D721Med (cell line): ENCODE results near the gene FAM53B.

Experiments
- DNase-seq: peaks from one replicate; pipeline ENCODE4 v3.0.0; 2011; ENCODE audit warnings: low spot score; ENCODE audit not compliant: insufficient read length
- FAIRE-seq: peaks from 2 replicates; lab custom pipeline; 2011; peaks lifted over from hg19 to GRCh38; lab: Jason Lieb, UNC
- TF ChIP-seq, protein P1 (sequence below): IDR thresholded peaks from 2 replicates; pipeline ENCODE4 v1.5.1; 2012; ENCODE audit warnings: mild to moderate bottlenecking, control low read depth; ENCODE audit not compliant: insufficient read depth; ENCODE audit errors: missing control alignments

FAM53B gene

DNA sequence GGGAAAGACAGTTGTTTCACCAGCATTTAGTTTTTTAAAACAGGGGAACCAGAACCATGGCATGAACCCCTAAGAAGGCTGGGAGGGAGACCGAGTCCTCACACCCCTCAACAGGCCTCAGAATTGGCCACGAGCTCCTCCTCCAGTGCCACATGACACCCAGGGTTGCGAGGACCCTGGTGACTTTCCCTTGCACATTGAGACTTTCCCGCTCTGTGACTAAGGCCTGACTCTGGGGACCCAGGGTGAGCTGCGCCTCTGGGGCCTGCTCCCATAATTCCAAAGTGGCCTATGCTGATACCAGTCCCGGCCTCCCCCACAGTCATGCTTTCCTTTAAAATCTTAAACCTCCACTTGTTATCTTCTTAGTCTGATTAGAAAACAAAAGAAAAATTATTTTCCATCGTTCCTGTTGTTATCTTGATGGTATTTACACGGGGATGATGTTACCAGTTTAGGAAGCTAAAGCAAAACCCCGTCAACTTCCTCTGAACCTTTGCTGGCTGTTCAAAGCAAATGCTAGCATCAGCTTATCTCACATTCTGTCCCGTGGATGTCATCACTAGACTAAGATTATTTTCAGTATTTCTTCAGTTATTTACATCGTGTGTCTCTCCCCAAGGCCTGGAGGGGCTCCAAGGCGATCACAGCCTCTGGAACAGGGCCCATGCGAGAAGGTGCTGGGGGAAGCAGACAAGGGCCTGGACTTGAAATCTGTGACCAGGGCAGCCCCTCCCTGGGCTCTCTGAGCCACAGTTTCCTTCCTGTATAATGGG, 42.1 kb downstream of the FAM53B start:
- FAIRE-seq: no peak
- TF ChIP-seq, protein P1, sequence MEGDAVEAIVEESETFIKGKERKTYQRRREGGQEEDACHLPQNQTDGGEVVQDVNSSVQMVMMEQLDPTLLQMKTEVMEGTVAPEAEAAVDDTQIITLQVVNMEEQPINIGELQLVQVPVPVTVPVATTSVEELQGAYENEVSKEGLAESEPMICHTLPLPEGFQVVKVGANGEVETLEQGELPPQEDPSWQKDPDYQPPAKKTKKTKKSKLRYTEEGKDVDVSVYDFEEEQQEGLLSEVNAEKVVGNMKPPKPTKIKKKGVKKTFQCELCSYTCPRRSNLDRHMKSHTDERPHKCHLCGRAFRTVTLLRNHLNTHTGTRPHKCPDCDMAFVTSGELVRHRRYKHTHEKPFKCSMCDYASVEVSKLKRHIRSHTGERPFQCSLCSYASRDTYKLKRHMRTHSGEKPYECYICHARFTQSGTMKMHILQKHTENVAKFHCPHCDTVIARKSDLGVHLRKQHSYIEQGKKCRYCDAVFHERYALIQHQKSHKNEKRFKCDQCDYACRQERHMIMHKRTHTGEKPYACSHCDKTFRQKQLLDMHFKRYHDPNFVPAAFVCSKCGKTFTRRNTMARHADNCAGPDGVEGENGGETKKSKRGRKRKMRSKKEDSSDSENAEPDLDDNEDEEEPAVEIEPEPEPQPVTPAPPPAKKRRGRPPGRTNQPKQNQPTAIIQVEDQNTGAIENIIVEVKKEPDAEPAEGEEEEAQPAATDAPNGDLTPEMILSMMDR: no peak
- DNase-seq: no peak

DNA sequence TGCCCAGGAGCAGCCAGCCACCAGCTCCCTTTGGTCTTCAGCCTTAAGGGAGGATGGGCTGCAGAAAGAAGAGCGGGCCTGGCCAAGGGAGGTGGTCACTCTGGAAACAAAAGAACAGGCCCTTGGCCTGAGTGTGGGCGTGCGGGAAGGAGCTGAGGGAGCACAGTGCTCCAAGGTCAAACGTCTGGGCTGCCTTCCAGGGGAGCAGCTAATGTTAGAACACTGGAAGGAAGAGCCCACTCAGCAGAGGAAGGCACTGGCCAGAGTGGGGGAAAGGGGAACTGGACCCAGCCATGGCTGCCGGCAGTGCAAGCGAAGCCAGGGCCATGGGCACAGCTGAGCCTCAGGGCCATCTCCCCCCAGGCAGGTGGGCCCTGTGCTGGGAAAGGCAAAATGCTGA, 42.7 kb downstream of the FAM53B start:
- TF ChIP-seq, protein P1: no peak
- DNase-seq (no peak), FAIRE-seq (no peak)

DNA sequence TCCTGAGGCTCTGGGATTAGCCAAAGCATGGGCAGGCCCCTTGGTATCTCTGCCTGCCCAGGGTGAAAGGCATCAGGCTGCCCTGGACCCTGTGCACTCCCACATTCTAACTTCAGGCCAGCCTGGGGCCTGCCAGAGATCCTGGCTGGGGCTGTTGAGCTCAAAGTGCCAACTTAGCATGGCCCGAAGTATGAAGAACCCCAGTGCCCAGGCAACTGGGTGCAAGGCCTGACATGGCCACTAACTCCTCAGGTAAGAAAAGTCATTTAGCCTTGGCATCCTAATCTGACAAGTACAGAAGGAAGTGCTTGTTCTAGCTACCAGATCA, 43.2 kb downstream of the FAM53B start:
- TF ChIP-seq, protein P1: no peak
- FAIRE-seq (no peak), DNase-seq (no peak)

DNA sequence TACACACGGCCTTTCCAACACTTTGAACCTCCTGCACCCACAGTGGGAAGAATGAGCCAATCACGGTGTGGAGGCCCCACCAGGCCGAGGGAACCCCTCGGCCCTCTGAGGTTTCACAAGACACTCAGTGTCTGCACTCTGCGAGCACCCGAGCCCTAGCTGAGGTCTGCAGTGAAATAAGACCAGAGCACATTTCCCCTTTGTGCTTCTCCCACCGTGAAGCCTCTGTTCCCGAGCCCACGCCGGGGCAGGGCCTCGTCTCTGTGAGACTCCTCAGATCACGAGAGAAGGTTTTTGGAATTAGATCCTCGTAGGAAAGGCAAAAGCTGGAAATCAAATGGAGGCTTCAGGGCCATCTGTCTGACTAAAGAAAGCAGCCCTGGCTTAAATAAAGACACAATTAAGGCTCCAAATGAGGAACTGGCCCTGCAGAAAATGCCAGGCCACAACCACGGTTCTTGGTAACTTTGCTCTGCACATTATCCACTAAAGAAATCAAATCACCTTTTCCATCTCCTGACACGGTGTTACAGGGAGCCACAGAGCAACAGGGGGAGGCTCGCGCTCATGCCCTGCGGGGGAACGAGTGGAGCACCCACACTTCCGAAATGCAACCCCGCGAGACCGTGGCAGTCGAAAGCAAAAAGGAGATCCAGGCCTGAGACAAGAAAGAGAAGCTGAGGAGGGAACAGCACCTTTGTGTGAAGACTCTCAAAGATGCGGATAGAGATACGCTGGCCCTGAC, 43.7 kb downstream of the FAM53B start:
- TF ChIP-seq, protein P1: no peak
- FAIRE-seq (no peak), DNase-seq (no peak)

DNA sequence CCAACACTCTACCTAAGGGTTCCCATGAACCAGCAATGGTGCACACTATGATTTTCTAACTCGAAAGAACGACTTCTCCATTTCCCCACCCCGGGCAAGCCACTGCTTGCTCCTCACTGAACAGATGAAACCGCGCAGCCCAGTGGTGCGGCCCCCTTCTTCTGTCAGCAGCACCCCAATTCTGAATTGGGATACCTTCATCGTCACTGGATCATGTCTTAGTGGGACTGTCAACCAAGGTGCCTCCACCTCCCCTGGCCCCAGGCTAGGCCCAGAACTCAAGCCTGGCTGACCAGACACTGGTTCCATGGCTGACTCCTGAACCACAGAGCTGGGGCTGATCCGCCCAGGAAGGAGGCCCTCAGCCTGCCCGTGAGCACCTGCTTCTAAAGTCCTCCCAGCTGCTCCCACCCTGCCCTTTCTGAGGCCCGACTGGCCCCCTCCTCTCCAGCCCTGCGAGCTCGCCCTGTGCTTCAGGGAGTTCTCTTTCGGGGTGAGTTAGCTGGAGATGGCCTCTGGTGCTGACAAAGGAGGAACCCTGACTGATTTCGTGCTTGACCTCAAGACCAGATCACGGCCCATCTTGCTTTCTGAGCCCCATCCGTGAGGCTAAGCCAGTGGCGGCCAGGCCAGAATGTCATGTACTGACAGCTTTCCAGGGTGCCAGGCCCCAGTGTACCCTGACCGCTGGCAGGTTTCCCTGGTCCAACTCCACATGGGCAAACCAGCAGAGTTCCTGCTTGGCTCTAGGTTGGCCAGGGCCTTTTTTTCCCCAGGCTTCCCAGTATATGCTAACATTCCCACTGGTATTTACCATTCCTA, 44.5 kb downstream of the FAM53B start:
- TF ChIP-seq, protein P1: no peak
- DNase-seq: no peak
- no peak for FAIRE-seq

DNA sequence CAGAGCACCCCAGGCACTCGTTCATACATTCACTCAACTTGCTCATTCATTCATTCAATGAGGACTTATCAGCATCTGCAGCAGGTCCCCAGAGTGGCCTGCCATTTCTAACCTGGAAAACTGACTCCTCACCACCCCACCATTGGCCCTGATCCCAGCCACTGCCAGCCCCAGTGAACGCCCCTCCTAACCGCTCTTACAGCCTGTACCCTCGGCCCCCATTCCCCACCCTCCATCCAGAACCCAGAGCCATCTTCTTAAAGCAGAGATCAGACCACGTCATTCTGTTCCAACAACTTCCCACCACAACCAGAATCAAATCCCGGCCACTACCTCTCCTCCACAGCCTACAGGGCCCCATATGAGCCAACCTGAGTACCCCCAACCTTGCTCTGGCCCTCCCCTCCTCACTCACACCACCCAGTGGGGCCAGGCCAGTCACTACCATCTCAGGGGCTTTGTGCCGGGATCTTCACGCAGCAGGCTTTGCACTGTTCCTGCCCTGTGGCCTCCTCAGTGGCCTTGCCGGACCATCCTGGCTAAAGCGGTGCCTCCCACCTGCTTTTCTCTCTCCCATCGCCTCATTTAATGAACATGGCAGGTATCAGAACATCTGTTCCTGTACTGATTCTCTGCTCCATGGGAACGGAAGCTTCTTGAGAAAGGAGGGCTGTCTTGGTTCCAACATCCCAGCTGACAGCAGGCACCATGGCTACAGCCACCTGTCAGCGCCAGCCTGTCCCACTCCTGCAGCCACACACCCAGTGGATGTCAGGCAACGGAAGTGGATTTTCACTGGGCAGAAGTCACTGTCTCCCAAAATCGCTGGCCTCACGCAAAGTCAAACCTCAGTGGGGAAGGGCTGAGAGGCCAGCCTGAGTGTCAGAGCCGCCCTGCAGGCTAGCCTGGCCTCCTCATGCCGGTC, 45.4 kb downstream of the FAM53B start:
- DNase-seq: no peak
- no peak for FAIRE-seq
- TF ChIP-seq, protein P1: no peak
